ENCODE results near the gene SMAD6. TPM values are rescaled to one million over a fixed set of nuclear protein-coding genes. Genes with fewer than 3 reads are reported as not detected.

SMAD6 gene
- total RNA-seq, 1 experiment from 2014 or later, result 58.6 TPM

GRCh38 chr15:66801266-66801665 lies 99.2 kb downstream of the SMAD6 start:
- peaks cover 4% of the 10 kb centered on the region for H3K36me3 Mint-ChIP-seq (ENCODE audit: insufficient read depth, unreplicated experiment)
- no peak overlapping the region for H3K27ac Mint-ChIP-seq (ENCODE audit: unreplicated experiment)
- CTCF ChIA-PET, result no interaction called here
- BruUV-seq (replicated peaks), result no TSS peak
- TF ChIP-seq CTCF (IDR thresholded peaks at IDR 0.05; ENCODE audit: unreplicated experiment), result no peak
- intact Hi-C loops (cut with micrococcal nuclease; ENCODE audit: unreplicated experiment), result loop anchor here (5.0 kb wide), 1 partner anchor 46 kb away; no protein-coding TSS in a partner anchor
- H3K9me3 Mint-ChIP-seq (ENCODE audit: low read depth, unreplicated experiment), result no peaks in the 10 kb centered on the region
- no peaks in the 10 kb centered on the region for H3K27me3 Mint-ChIP-seq (ENCODE audit: unreplicated experiment)
- DNase-seq, result no peak
- peaks cover 25% of the 10 kb centered on the region for H3K4me1 Mint-ChIP-seq (ENCODE audit: low read depth, unreplicated experiment)
- H3K4me3 Mint-ChIP-seq (ENCODE audit: low read depth, unreplicated experiment), result no peak overlapping the region

- Mint-ChIP-seq H3K4me3 (ENCODE audit: low read depth, unreplicated experiment) (peak overlapping the region; percentile 9), H3K4me1 (ENCODE audit: low read depth, unreplicated experiment) (peaks cover 25% of the 10 kb centered on the region), H3K9me3 (ENCODE audit: low read depth, unreplicated experiment) (no peaks in the 10 kb centered on the region), H3K36me3 (ENCODE audit: insufficient read depth, unreplicated experiment) (peaks cover 4% of the 10 kb centered on the region), H3K27me3 (ENCODE audit: unreplicated experiment) (no peaks in the 10 kb centered on the region), H3K27ac (ENCODE audit: unreplicated experiment) (peak overlapping the region; percentile 79)
- no TSS peak for BruUV-seq (replicated peaks)
- CTCF ChIA-PET, result interaction anchor here (0.5 to 1.6 kb wide), 3 partner anchors 22 to 1045 kb away, joined by 4 to 6 read pairs (median 5); no protein-coding TSS in a partner anchor
- intact Hi-C loops (cut with micrococcal nuclease; ENCODE audit: unreplicated experiment), result loop anchor here (5.0 kb wide), 1 partner anchor 45 kb away; no protein-coding TSS in a partner anchor
- no peak for DNase-seq
- no peak for TF ChIP-seq CTCF (IDR thresholded peaks at IDR 0.05; ENCODE audit: unreplicated experiment)
Observed at GRCh38 chr15:66802025-66803001, 100.3 kb downstream of the SMAD6 start.

- no peak for TF ChIP-seq CTCF (IDR thresholded peaks at IDR 0.05; ENCODE audit: unreplicated experiment)
- intact Hi-C loops (cut with micrococcal nuclease; ENCODE audit: unreplicated experiment), result loop anchor here (5.0 kb wide), 1 partner anchor 44 kb away; no protein-coding TSS in a partner anchor
- BruUV-seq (replicated peaks), result no TSS peak
- Mint-ChIP-seq H3K27ac (ENCODE audit: unreplicated experiment) (peak overlapping the region; percentile 79), H3K36me3 (ENCODE audit: insufficient read depth, unreplicated experiment) (peaks cover 4% of the 10 kb centered on the region), H3K4me1 (ENCODE audit: low read depth, unreplicated experiment) (peaks cover 25% of the 10 kb centered on the region), H3K9me3 (ENCODE audit: low read depth, unreplicated experiment) (no peaks in the 10 kb centered on the region), H3K27me3 (ENCODE audit: unreplicated experiment) (no peaks in the 10 kb centered on the region), H3K4me3 (ENCODE audit: low read depth, unreplicated experiment) (peak overlapping the region; percentile 9)
- DNase-seq, result peak; percentile 96
- CTCF ChIA-PET, result interaction anchor here (0.5 to 1.6 kb wide), 7 partner anchors 23 to 1046 kb away, joined by 3 to 6 read pairs (median 4); no protein-coding TSS in a partner anchor
Observed at GRCh38 chr15:66803182-66803729, 101.2 kb downstream of the SMAD6 start.

GRCh38 chr15:66803749-66804148 lies 101.7 kb downstream of the SMAD6 start:
- H3K27me3 Mint-ChIP-seq (ENCODE audit: unreplicated experiment), result no peaks in the 10 kb centered on the region
- H3K27ac Mint-ChIP-seq (ENCODE audit: unreplicated experiment), result no peak overlapping the region
- peaks cover 25% of the 10 kb centered on the region for H3K4me1 Mint-ChIP-seq (ENCODE audit: low read depth, unreplicated experiment)
- CTCF ChIA-PET, result interaction anchor here (0.5 to 1.3 kb wide), 5 partner anchors 24 to 105 kb away, joined by 3 to 5 read pairs (median 4); no protein-coding TSS in a partner anchor
- no peak overlapping the region for H3K4me3 Mint-ChIP-seq (ENCODE audit: low read depth, unreplicated experiment)
- intact Hi-C loops (cut with micrococcal nuclease; ENCODE audit: unreplicated experiment), result loop anchor here (5.0 kb wide), 1 partner anchor 44 kb away; no protein-coding TSS in a partner anchor
- no peak for TF ChIP-seq CTCF (IDR thresholded peaks at IDR 0.05; ENCODE audit: unreplicated experiment)
- peaks cover 4% of the 10 kb centered on the region for H3K36me3 Mint-ChIP-seq (ENCODE audit: insufficient read depth, unreplicated experiment)
- DNase-seq, result no peak
- no peaks in the 10 kb centered on the region for H3K9me3 Mint-ChIP-seq (ENCODE audit: low read depth, unreplicated experiment)
- BruUV-seq (replicated peaks), result no TSS peak
